GM19043 (cell line): ENCODE data around the gene CROCC2.

Source experiments
- ATAC-seq: cut with Tn5 transposase; IDR thresholded peaks from one replicate; pipeline ENCODE4 v1.9.1; 2021; ENCODE audit warnings: low read depth; ENCODE audit not compliant: unreplicated experiment

Gene CROCC2

GRCh38 chr2:240891492-240892340 is 14.4 kb upstream of the CROCC2 start:
- ATAC-seq, result no peak

- no peak for ATAC-seq
Observed at GRCh38 chr2:240892356-240892755, 13.8 kb upstream of the CROCC2 start.

GRCh38 chr2:240892925-240893324 is 13.2 kb upstream of the CROCC2 start:
- ATAC-seq, result no peak

- no peak for ATAC-seq
Observed at GRCh38 chr2:240893363-240893844, 12.7 kb upstream of the CROCC2 start.

GRCh38 chr2:240894006-240894405 is 12.1 kb upstream of the CROCC2 start:
- ATAC-seq, result no peak

- no peak for ATAC-seq
Observed at GRCh38 chr2:240894836-240895558, 11.1 kb upstream of the CROCC2 start.

GRCh38 chr2:240895656-240896388 is 10.3 kb upstream of the CROCC2 start, which contains the start of gene MAB21L4:
Gene MAB21L4, minus strand, starts transcription at chr2:240896156. Its CDS starts 159 bp downstream, at chr2:240895997.
- no peak for ATAC-seq

DNA sequence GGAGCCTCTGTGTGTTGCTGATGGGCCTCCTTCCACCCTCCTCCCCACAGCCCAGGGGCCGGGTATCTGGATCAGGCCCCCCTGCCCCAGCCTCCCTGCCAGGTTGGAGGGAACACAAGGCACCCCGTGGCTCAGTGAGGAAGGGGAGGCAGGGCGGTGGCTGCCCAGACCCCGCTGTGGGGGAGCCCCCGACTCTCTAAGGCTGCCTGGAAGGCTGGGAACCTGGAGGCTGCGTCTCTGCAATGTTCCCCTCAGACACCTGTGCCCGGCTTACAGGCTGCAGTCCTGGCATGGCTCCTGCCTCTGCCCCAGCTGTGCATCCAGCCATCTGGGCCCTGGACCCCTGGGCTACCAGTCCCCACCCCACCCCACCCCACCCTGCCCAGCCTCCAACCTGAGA is 9.7 kb upstream of the CROCC2 start:
- no peak for ATAC-seq

GRCh38 chr2:240896871-240897692 is 9.1 kb upstream of the CROCC2 start:
- no peak for ATAC-seq

DNA sequence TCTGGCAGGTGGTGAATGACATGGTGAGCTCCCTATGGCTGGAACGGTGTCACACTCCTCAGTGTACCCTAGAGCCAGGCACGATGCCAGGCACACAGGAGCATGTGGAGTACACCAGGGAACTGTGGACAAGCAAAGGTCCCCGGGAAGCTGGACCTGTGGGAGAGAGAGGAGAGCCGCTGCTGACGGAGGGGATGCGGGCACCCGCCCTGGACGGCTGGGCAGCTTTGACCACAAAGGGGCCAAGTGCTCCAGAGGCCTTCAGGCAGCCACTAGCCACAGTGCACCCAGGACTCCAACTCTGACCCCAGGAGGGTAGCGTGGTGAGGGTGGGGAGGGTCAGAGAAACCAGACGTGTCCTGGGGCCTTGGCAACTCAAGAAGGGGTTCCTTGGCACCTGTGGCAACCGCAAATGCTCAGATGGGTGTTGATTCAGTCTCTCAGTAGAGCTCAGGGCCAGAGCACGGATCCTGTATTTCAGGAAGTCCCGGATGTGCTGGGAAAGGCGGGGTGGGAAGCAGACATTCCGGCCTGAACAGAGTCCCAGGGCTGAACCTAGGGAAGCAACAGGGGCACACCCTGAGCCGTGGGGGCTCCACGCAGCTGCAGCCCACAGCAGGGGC is 7.9 kb upstream of the CROCC2 start:
- ATAC-seq, result no peak

- ATAC-seq, result no peak
Observed at GRCh38 chr2:240898731-240899467, 7.2 kb upstream of the CROCC2 start.

DNA sequence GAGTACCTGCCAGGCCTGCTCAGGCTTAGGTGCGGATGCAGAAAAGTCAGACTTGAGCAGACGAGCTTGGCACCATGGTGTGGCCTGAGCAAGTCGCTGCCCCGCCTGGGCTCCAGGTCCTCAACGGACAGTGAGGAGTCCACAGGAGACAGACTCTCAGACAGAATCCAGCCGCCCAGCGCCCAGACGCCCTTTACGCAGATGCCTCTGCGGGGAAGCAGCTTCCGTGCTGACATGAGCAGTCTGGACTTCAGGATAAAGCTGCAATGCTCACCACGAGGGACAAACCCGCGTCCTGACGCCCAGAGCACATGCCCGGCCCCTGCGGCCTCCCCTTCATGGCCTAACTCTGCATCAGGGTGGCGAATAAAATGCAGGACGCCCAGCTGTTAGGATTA is 6.7 kb upstream of the CROCC2 start:
- ATAC-seq, result no peak

DNA sequence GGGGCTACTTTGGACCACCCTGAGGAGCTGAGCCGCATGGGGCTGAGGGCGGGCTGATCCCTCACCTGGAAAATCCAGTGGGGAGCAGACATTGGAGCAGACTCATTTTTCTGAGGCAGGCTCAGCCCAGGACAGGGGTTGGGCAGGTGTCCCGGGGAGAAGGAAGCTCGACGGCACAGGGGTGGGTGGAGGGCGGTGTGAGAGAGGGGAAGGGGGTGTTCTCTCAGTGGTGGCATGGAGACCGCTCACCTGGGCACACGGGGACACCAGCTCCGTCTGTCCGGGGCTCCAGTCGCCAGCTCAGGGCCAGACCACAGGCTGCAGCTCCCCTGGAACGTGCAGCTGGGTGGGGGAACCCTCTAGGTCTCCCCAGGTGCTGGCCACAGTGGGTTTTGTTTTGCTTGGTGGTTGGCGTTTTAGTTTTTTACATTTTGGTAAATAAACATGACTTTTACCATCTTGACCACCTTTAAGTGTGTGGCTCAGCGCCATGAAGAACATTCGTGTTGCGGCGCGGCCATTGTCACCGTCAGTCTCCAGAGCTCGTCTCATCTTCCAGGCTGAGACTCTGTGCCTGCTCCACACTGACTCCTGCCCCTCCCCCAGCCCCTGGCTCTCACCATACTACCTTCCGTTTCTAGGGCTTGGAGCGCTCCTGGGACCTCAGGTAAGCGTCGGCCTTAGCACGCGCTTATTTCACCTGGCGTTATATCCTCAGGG is 5.8 kb upstream of the CROCC2 start:
- ATAC-seq, result no peak

- no peak for ATAC-seq
Observed at GRCh38 chr2:240901986-240902614, 4.0 kb upstream of the CROCC2 start.

DNA sequence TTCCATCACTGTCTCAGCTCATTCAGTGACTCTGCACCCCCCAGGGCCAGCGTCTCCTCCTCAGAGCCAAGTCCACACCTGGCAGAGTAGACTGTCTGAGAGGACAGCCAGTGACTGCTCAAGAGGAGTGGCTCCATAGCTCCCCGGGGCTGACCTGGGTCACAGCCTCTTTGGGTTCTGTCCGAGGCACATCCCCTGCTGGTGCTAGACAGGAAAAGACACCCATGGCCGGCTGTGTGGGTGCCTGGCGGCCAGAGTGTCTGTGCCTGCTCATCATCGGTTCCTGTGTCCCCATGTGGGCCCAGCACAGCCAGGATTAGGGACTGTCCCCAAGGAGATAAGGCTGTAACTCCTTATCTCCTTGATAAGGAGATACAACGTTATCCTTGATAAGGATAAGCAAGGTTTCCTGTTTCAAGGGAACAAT is 3.5 kb upstream of the CROCC2 start:
- ATAC-seq, result no peak

DNA sequence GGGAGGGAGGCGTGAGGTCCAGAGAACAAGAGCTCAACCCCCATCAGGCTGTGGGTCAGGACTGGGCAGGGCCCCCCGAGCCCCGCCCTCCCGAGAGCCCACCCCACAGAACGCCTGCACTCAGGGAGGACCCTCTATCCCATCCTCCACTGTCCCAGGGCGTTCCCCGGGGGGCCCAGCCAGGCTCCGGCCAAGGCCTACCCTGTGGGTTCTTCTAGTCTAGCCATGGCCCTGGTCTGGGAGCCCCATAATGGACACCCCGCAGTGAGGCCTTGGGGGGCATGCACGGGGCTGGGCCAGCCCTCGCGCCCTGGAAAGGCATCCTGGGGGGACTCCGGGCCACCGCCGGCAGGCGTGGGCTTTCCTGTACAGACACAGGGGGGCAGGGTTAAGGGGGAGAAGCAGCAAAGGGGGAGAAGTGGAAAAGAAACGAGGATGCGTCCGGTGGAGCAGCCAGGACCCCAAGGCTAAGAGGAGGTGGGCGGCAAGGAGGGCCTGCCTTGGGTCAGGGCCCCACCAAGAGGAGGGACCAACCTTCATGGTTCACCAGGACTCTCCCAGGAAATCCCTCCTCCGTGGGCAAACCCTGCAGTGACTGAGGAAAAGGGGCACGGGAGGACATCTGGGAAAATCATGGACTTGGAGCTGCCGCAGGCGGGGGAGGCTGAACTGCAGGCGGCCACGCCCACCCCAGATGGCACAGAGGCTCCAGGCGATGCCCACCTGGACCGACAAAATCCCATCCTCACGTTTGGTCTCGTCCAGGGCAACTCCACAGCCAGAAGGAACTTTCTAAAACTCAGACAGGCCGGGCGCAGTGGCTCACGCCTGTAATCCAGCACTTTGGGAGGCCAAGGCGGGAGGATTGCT is 2.7 kb upstream of the CROCC2 start:
- no peak for ATAC-seq
